GM23338 (cell line): Measurements from ENCODE around the gene ATP13A2. TPM values are rescaled to one million over a fixed set of nuclear protein-coding genes. Genes with fewer than 3 reads are reported as not detected.

Experiments
- ATAC-seq: fragments of 200-7000 bp; cut with Tn5 transposase; 3 replicates; pipeline ENCODE4 v1.9.1; 2020
- DNase-seq: peaks from one replicate; pipeline ENCODE4 v3.0.0-alpha.2; 2015; ENCODE audit warnings: low spot score
- H2AFZ ChIP-seq: fragments of 200-600 bp; sonication (generic); 2 replicates; pipeline ENCODE4 v1.8.0; 2016; ENCODE audit warnings: antibody characterized with exemption, mild to moderate bottlenecking, moderate library complexity
- H3F3A ChIP-seq: fragments of 200-600 bp; sonication (generic); replicated peaks from 2 replicates; pipeline ENCODE4 v1.8.0; 2017; ENCODE audit warnings: antibody characterized with exemption, mixed run types, low read depth
- H3K27ac ChIP-seq: fragments of 200-600 bp; sonication (generic); 2 replicates; pipeline ENCODE4 v1.6.1; 2016; ENCODE audit warnings: low read depth
- H3K27me3 ChIP-seq: fragments of 200-600 bp; sonication (generic); 2 replicates; pipeline ENCODE4 v1.8.0; 2016; ENCODE audit warnings: mild to moderate bottlenecking, mixed run types, moderate library complexity; ENCODE audit not compliant: insufficient read depth
- H3K36me3 ChIP-seq: fragments of 200-600 bp; sonication (generic); 2 replicates; pipeline ENCODE4 v1.8.0; 2016; ENCODE audit warnings: mild to moderate bottlenecking; ENCODE audit not compliant: insufficient read depth
- H3K4me1 ChIP-seq: fragments of 200-600 bp; sonication (generic); 2 replicates; pipeline ENCODE4 v1.8.0; 2016; ENCODE audit warnings: mild to moderate bottlenecking, moderate library complexity; ENCODE audit not compliant: insufficient read depth
- H3K4me2 ChIP-seq: fragments of 200-600 bp; sonication (generic); 2 replicates; pipeline ENCODE4 v1.7.1; 2017; ENCODE audit warnings: mixed run types
- H3K4me3 ChIP-seq: fragments of 200-600 bp; sonication (generic); 2 replicates; pipeline ENCODE4 v1.6.1; 2016; ENCODE audit warnings: mixed run types
- H3K79me2 ChIP-seq: fragments of 200-600 bp; sonication (generic); replicated peaks from 2 replicates; pipeline ENCODE4 v1.8.0; 2017; ENCODE audit warnings: mild to moderate bottlenecking; ENCODE audit not compliant: insufficient read depth
- H3K9me2 ChIP-seq: fragments of 200-600 bp; sonication (generic); 2 replicates; pipeline ENCODE4 v1.8.0; 2017; ENCODE audit not compliant: insufficient read depth
- H4K20me1 ChIP-seq: fragments of 200-600 bp; sonication (generic); replicated peaks from 2 replicates; pipeline ENCODE4 v1.8.0; 2017; ENCODE audit warnings: mild to moderate bottlenecking; ENCODE audit not compliant: insufficient read depth
- H3K27ac Mint-ChIP-seq: 2 replicates; pipeline ENCODE4 v1.8.0; 2020; ENCODE audit warnings: inconsistent platforms, mild to moderate bottlenecking, moderate library complexity, mixed read lengths
- H3K27me3 Mint-ChIP-seq: 3 replicates; pipeline ENCODE4 v1.8.0; 2022; ENCODE audit warnings: low read depth, mild to moderate bottlenecking, moderate library complexity, mixed read lengths, inconsistent platforms; ENCODE audit not compliant: insufficient read depth, poor library complexity
- H3K36me3 Mint-ChIP-seq: 3 replicates; pipeline ENCODE4 v1.8.0; 2021; ENCODE audit warnings: low read depth, mild to moderate bottlenecking, inconsistent platforms, moderate library complexity, mixed read lengths
- H3K4me1 Mint-ChIP-seq: 3 replicates; pipeline ENCODE4 v1.8.0; 2020; ENCODE audit warnings: mild to moderate bottlenecking, inconsistent platforms, mixed read lengths
- H3K4me3 Mint-ChIP-seq: 3 replicates; pipeline ENCODE4 v1.8.0; 2021; ENCODE audit warnings: moderate library complexity, mild to moderate bottlenecking, inconsistent platforms, mixed read lengths
- H3K9me3 Mint-ChIP-seq: 3 replicates; pipeline ENCODE4 v1.8.0; 2020; ENCODE audit warnings: moderate library complexity, mild to moderate bottlenecking, inconsistent platforms, mixed read lengths
- EZH2 ChIP-seq: fragments of 200-600 bp; sonication (generic); IDR thresholded peaks from one replicate; pipeline ENCODE4 v1.8.0; 2017; ENCODE audit warnings: antibody characterized with exemption, mild to moderate bottlenecking, low read depth; ENCODE audit not compliant: unreplicated experiment
- JUNB ChIP-seq: IDR thresholded peaks from one replicate; pipeline ENCODE4 v1.6.1; 2016; ENCODE audit warnings: antibody characterized with exemption; ENCODE audit not compliant: unreplicated experiment
- NANOG ChIP-seq: IDR thresholded peaks from 2 replicates; pipeline ENCODE4 v1.6.1; 2016; ENCODE audit warnings: antibody characterized with exemption, borderline replicate concordance
- POLR2AphosphoS5 ChIP-seq: IDR thresholded peaks from 2 replicates; pipeline ENCODE4 v1.6.1; 2016; ENCODE audit warnings: antibody characterized with exemption, low read depth
- ZNF331 ChIP-seq: fragments of 250-450 bp; sonication (Bioruptor Pico); IDR thresholded peaks from 2 replicates; pipeline ENCODE4 v1.5.0; 2020; ENCODE audit warnings: low read depth, mild to moderate bottlenecking, moderate library complexity
- polyA plus RNA-seq: library from polyadenylated mRNA; unstranded; fragments of >200 nt; fragmentation: Nextera tagmentation; extraction: Ambion mirVana; gene quantifications from 2 replicates; pipeline ENCODE4 v1.2.1, GENCODE V29; 2016
- total RNA-seq: library from RNA; depleted of rRNA; stranded (reverse); fragments of >200 nt; shearing (Covaris generic); gene quantifications from 2 replicates; pipeline ENCODE4 v1.2.3, GENCODE V29; 2014
- TF ChIP-seq, protein P1 (sequence below), 2 experiments: fragments of 200-600 bp in 1 of 2; sonication (generic) in 1 of 2; conservative IDR thresholded peaks; 2 replicates each; pipeline versions ENCODE4 v1.5.1 to v1.6.1; 2016 to 2017; ENCODE audit warnings: antibody characterized with exemption in 2 of 2, low read depth in 2 of 2, mild to moderate bottlenecking in 2 of 2, moderate library complexity in 1 of 2
- TF ChIP-seq, protein P2 (sequence below): IDR thresholded peaks from one replicate; pipeline ENCODE4 v1.6.1; 2018; ENCODE audit warnings: antibody characterized with exemption; ENCODE audit not compliant: unreplicated experiment

ATP13A2 gene
- total and polyA plus RNA-seq, 2 experiments from 2014 or later: 30.1 to 87.7 TPM

DNA sequence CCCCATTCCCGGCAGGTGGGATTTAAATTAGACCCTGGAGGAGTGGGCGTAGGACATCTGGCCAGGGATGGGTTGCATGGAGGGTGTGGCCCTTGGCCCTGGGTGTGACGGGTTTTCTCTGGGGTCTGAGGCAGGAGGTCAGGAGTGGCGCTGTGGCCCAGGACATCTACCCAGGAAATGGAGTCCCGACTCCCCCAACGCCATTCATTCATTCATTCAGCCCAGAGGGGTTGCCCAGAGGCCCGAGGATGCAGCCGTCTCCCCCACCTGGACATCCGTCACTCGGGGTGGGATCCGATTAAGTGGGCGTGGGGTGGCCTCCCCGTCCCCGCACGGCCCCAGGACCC lies 663 bp downstream of the ATP13A2 start:
- Histone ChIP-seq H3K4me3 (peak overlapping the region; percentile 93), H3F3A (peaks cover 16% of the 10 kb centered on the region; the same call in 1 of the 2 replicates), H3K27ac (no peak overlapping the region), H3K79me2 (peaks cover 9% of the 10 kb centered on the region), H3K36me3 (no peaks in the 10 kb centered on the region), H3K4me1 (peaks cover 48% of the 10 kb centered on the region), H3K9me2 (no peaks in the 10 kb centered on the region), H3K4me2 (peak overlapping the region; percentile 94), H3K27me3 (no peaks in the 10 kb centered on the region), H4K20me1 (peaks cover 13% of the 10 kb centered on the region), H2AFZ (peak overlapping the region; percentile 95)
- H3K27ac Mint-ChIP-seq: no peak overlapping the region
- no peaks in the 10 kb centered on the region for H3K9me3 Mint-ChIP-seq
- DNase-seq (no peak), ATAC-seq (no peak)
- peak overlapping the region; percentile 84 for H3K4me3 Mint-ChIP-seq
- no peaks in the 10 kb centered on the region; the same call in 2 of the 3 replicates for H3K36me3 Mint-ChIP-seq
- H3K27me3 Mint-ChIP-seq: peaks cover 25% of the 10 kb centered on the region
- peaks cover 66% of the 10 kb centered on the region for H3K4me1 Mint-ChIP-seq
- TF ChIP-seq EZH2: no peak
- TF ChIP-seq, protein P1, sequence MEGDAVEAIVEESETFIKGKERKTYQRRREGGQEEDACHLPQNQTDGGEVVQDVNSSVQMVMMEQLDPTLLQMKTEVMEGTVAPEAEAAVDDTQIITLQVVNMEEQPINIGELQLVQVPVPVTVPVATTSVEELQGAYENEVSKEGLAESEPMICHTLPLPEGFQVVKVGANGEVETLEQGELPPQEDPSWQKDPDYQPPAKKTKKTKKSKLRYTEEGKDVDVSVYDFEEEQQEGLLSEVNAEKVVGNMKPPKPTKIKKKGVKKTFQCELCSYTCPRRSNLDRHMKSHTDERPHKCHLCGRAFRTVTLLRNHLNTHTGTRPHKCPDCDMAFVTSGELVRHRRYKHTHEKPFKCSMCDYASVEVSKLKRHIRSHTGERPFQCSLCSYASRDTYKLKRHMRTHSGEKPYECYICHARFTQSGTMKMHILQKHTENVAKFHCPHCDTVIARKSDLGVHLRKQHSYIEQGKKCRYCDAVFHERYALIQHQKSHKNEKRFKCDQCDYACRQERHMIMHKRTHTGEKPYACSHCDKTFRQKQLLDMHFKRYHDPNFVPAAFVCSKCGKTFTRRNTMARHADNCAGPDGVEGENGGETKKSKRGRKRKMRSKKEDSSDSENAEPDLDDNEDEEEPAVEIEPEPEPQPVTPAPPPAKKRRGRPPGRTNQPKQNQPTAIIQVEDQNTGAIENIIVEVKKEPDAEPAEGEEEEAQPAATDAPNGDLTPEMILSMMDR (conservative IDR thresholded peaks at IDR 0.05; ENCODE audit: low read depth in 2 of 2): peak in 1 of 2 experiments; percentile 13; a peak in 1 of 4 replicates

DNA sequence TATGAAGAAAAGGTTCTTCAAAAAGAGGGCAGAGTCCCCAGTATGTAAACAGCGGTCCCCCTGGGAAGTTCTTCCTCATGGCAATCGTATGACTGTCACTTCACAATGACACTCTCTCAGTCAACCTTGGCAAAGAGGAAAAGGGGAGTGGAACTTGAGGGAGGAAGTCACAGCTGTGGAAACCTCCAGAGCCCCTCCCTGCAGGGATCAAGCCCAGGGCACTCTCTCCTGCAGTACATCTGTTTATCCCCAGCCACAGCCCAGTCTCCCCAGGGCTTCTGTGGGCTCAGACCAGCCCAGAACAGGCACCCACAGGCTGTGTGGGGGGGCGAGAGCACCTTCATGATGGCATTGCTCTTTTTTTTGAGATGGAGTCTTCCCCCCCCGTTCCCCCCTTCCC lies 2.0 kb downstream of the ATP13A2 start:
- Histone ChIP-seq H3K4me2 (no peak overlapping the region), H2AFZ (no peak overlapping the region), H3K27ac (no peak overlapping the region), H3K36me3 (no peaks in the 10 kb centered on the region; the same call in 1 of the 2 replicates), H3K4me1 (peaks cover 35% of the 10 kb centered on the region), H3K79me2 (peaks cover 9% of the 10 kb centered on the region), H4K20me1 (peaks cover 13% of the 10 kb centered on the region), H3K27me3 (no peaks in the 10 kb centered on the region), H3F3A (peaks cover 13% of the 10 kb centered on the region; the same call in 1 of the 2 replicates), H3K4me3 (no peak overlapping the region), H3K9me2 (no peaks in the 10 kb centered on the region)
- no peak overlapping the region for H3K27ac Mint-ChIP-seq
- DNase-seq: no peak
- no peak for TF ChIP-seq ZNF331 (CRISPR knock-in tag)
- TF ChIP-seq, protein P1 (conservative IDR thresholded peaks at IDR 0.05; ENCODE audit: low read depth in 2 of 2): no peak
- TF ChIP-seq POLR2AphosphoS5: no peak
- no peak for TF ChIP-seq NANOG
- TF ChIP-seq, protein P2, sequence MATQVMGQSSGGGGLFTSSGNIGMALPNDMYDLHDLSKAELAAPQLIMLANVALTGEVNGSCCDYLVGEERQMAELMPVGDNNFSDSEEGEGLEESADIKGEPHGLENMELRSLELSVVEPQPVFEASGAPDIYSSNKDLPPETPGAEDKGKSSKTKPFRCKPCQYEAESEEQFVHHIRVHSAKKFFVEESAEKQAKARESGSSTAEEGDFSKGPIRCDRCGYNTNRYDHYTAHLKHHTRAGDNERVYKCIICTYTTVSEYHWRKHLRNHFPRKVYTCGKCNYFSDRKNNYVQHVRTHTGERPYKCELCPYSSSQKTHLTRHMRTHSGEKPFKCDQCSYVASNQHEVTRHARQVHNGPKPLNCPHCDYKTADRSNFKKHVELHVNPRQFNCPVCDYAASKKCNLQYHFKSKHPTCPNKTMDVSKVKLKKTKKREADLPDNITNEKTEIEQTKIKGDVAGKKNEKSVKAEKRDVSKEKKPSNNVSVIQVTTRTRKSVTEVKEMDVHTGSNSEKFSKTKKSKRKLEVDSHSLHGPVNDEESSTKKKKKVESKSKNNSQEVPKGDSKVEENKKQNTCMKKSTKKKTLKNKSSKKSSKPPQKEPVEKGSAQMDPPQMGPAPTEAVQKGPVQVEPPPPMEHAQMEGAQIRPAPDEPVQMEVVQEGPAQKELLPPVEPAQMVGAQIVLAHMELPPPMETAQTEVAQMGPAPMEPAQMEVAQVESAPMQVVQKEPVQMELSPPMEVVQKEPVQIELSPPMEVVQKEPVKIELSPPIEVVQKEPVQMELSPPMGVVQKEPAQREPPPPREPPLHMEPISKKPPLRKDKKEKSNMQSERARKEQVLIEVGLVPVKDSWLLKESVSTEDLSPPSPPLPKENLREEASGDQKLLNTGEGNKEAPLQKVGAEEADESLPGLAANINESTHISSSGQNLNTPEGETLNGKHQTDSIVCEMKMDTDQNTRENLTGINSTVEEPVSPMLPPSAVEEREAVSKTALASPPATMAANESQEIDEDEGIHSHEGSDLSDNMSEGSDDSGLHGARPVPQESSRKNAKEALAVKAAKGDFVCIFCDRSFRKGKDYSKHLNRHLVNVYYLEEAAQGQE: no peak
- TF ChIP-seq JUNB: no peak
- H3K9me3 Mint-ChIP-seq: no peaks in the 10 kb centered on the region
- H3K4me1 Mint-ChIP-seq: peaks cover 54% of the 10 kb centered on the region
- peaks cover 25% of the 10 kb centered on the region for H3K27me3 Mint-ChIP-seq
- ATAC-seq: no peak
- peaks cover 3% of the 10 kb centered on the region; the same call in 2 of the 3 replicates for H3K36me3 Mint-ChIP-seq
- H3K4me3 Mint-ChIP-seq: no peak overlapping the region
